ENCODE data around the gene GABRD.
"Not testable (repeated sequence)": the region's sequence is repeated elsewhere in the genome, so short reads cannot be mapped to it uniquely, and the experiment has no call there.

The GABRD gene

GRCh38 chr1:2019172-2019543 is at the start of gene GABRD:
Gene GABRD (plus strand): TSS chr1:2019345. CDS start chr1:2019424, 79 bp downstream.
- no peak for DNase-seq (ENCODE audit: low read depth)

- DNase-seq (ENCODE audit: low read depth), result no peak
Measured at GRCh38 chr1:1969505-1969900, 49.6 kb upstream of the GABRD start.

- no peak for DNase-seq (ENCODE audit: low read depth)
Measured at GRCh38 chr1:1969953-1970716, 49.0 kb upstream of the GABRD start.

GRCh38 chr1:1971017-1971416 is 48.1 kb upstream of the GABRD start:
- no peak for DNase-seq (ENCODE audit: low read depth)

GRCh38 chr1:1971688-1972087 is 47.5 kb upstream of the GABRD start:
- DNase-seq (ENCODE audit: low read depth), result no peak

- no peak for DNase-seq (ENCODE audit: low read depth)
Measured at GRCh38 chr1:1972976-1973715, 46.0 kb upstream of the GABRD start.

- no peak for DNase-seq (ENCODE audit: low read depth)
Measured at GRCh38 chr1:1973716-1974642, 45.2 kb upstream of the GABRD start.

- DNase-seq (ENCODE audit: low read depth), result no peak
Measured at GRCh38 chr1:1974834-1975233, 44.3 kb upstream of the GABRD start.

GRCh38 chr1:1975535-1975934 is 43.6 kb upstream of the GABRD start:
- no peak for DNase-seq (ENCODE audit: low read depth)

- DNase-seq (ENCODE audit: low read depth), result no peak
Measured at GRCh38 chr1:1976031-1976430, 43.1 kb upstream of the GABRD start.

- no peak for DNase-seq (ENCODE audit: low read depth)
Measured at GRCh38 chr1:1978108-1978507, 41.0 kb upstream of the GABRD start.

- not testable (repeated sequence) for DNase-seq (ENCODE audit: low read depth)
Measured at GRCh38 chr1:1978690-1979481, 40.3 kb upstream of the GABRD start.

- no peak for DNase-seq (ENCODE audit: low read depth)
Measured at GRCh38 chr1:1979482-1980165, 39.5 kb upstream of the GABRD start.

- DNase-seq (ENCODE audit: low read depth), result no peak
Measured at GRCh38 chr1:1980467-1981141, 38.5 kb upstream of the GABRD start.

GRCh38 chr1:1981142-1981500 is 38.0 kb upstream of the GABRD start:
- no peak for DNase-seq (ENCODE audit: low read depth)

GRCh38 chr1:1981631-1982327 is 37.4 kb upstream of the GABRD start:
- not testable (repeated sequence) for DNase-seq (ENCODE audit: low read depth)

- DNase-seq (ENCODE audit: low read depth), result no peak
Measured at GRCh38 chr1:1982379-1983232, 36.5 kb upstream of the GABRD start.

GRCh38 chr1:1984560-1985070 is 34.5 kb upstream of the GABRD start:
- no peak for DNase-seq (ENCODE audit: low read depth)

Data from stimulated activated CD8-positive, alpha-beta memory T cell treated with anti-CD3 and anti-CD28 coated beads, Interleukin-4, amount 100 ng/mL, for 24 hours (primary cell).